ENCODE results near the gene MALAT1.
"Not testable (repeated sequence)": the region's sequence is repeated elsewhere in the genome, so short reads cannot be mapped to it uniquely, and the experiment has no call there.

The MALAT1 gene

DNA sequence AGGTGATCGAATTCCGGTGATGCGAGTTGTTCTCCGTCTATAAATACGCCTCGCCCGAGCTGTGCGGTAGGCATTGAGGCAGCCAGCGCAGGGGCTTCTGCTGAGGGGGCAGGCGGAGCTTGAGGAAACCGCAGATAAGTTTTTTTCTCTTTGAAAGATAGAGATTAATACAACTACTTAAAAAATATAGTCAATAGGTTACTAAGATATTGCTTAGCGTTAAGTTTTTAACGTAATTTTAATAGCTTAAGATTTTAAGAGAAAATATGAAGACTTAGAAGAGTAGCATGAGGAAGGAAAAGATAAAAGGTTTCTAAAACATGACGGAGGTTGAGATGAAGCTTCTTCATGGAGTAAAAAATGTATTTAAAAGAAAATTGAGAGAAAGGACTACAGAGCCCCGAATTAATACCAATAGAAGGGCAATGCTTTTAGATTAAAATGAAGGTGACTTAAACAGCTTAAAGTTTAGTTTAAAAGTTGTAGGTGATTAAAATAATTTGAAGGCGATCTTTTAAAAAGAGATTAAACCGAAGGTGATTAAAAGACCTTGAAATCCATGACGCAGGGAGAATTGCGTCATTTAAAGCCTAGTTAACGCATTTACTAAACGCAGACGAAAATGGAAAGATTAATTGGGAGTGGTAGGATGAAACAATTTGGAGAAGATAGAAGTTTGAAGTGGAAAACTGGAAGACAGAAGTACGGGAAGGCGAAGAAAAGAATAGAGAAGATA lies at the start of gene MALAT1:
TSS of gene MALAT1 (plus strand) at position 69 of the 736 bp plus-strand sequence.
- DNase-seq: peak; percentile 94

- not testable (repeated sequence) for DNase-seq
Observed at GRCh38 chr11:65451301-65451700, 47.5 kb upstream of the MALAT1 start.

DNA sequence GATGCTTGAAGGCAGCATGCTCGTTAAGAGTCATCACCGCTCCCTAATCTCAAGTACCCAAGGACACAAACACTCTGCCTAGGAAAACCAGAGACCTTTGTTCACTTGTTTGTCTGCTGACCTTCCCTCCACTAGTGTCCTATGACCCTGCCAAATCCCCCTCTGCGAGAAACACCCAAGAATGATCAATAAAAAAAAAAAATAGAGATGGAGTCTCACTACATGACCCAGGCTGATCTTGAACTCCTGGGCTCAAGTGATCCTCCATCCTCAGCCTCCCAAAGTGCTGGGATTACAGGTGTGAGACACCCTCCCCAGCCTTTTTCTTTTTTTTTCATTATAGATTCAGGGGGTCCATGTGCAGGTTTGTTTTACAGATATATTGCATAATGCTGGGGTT lies 46.6 kb upstream of the MALAT1 start:
- not testable (repeated sequence) for DNase-seq

DNA sequence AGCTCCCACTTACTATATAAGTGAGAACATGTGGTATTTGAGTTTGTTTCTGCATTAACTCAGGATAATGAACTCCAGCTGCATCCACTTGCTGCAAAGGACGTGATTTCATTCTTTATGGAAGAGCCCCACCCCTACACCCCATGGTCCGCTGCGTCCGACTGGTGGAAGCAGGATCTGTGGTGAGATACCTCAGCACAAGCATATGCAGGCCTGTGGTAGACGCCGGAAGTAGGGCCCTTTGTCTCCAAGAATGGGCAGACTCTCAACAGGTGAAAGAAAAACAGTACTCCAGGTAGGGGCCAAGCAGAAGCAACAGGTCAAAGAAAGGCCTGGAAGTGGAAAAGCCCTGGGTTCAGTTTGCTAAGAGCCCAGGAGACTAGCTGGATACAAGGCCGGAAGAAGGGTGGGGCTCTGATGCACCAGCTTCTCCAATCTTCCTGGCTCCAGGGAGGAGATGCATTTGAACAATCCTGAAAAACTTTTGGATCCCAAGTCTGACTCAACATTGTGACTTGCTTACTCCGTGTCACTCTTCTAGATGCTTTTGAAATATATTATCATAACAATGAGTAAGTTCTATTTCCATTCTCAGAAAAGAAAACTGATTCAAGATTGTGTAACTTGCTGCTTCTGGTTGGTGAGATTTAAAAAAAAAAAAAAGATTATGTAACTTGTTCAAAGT lies 45.9 kb upstream of the MALAT1 start:
- no peak for DNase-seq

- DNase-seq: no peak
Observed at GRCh38 chr11:65454311-65454695, 44.5 kb upstream of the MALAT1 start.

- DNase-seq: peak; percentile 80
Observed at GRCh38 chr11:65454696-65455456, 44.0 kb upstream of the MALAT1 start.

GRCh38 chr11:65456418-65456817 lies 42.4 kb upstream of the MALAT1 start:
- DNase-seq: no peak

DNA sequence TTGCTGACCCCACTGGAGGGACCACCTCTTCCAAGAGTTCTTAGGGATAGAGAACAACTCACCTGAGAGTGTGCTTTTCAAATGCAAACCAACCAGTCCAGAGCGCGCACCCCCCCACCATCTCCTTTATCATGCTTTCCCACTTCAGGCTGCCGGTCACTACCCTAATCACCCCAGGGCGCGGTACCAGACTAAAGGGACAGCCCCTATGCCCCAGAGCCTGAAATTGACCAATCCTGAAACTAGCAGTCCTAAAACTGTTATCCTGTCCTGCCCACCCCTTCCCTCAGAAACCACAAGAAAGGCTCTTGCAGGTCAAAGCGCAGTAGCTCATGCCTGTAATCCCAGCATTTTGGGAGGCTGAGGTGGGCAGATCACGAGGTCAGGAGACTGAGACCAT lies 39.3 kb upstream of the MALAT1 start:
- DNase-seq: no peak

GRCh38 chr11:65465471-65465870 lies 33.4 kb upstream of the MALAT1 start:
- not testable (repeated sequence) for DNase-seq

- DNase-seq: not testable (repeated sequence)
Observed at GRCh38 chr11:65467306-65467705, 31.5 kb upstream of the MALAT1 start.

- DNase-seq: peak; percentile 74
Observed at GRCh38 chr11:65468874-65469333, 29.9 kb upstream of the MALAT1 start.

GRCh38 chr11:65470433-65471049 lies 28.3 kb upstream of the MALAT1 start:
- DNase-seq: no peak

GRCh38 chr11:65471447-65471891 lies 27.4 kb upstream of the MALAT1 start:
- peak; percentile 15 for DNase-seq

DNA sequence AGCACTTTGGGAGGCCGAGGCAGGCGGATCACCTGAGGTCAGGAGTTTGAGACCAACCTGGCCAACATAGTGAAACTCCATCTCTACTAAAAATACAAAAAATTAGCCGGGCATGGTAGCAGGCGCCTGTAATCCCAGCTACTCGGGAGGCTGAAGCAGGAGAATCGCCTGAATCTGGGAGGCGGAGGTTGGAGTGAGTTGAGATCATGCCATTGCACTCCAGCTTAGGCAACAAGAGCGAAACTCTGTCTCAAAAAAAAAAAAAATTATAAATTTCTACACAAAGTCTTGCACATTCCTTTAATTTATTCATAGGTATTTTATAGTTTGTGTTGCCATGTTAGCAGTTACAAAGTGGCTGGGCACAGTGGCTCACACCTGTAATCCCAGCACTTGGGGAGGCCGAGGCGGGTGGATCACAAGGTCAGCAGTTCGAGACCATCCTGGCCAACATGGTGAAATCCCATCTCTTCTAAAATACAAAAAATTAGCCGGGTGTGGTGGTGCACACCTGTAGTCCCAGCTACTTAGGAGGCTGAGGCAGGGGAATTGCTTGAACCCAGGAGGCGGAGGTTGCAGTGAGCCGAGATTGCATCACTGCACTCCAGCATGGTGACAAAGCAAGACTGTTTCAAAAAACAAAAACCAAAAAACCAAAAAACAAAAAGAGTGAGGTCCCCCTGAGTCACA lies 26.1 kb upstream of the MALAT1 start:
- DNase-seq: not testable (repeated sequence)

GRCh38 chr11:65473278-65473860 lies 25.5 kb upstream of the MALAT1 start:
- DNase-seq: no peak

DNA sequence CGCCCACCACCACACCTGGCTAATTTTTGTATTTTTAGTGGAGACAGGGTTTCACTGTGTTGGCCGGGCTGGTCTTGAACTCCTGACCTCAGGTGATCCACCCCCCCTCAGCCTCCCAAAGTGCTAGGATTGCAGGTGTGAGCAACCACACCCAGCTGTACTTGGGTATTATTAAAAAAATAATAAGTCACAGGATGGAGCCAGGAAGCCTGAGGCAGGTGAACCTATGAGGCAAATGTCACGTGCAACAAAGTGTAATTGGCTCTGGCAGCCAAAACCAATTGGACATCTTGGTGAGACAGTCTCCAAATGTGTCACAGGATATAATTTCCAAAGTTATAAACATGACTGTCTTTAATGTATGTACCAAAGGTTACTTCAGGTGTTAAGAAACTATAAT lies 24.0 kb upstream of the MALAT1 start:
- no peak for DNase-seq

GRCh38 chr11:65476632-65477148 lies 22.2 kb upstream of the MALAT1 start:
- DNase-seq: no peak

GRCh38 chr11:65477149-65477965 lies 21.5 kb upstream of the MALAT1 start:
- DNase-seq: peak; percentile 91

- peak; percentile 39 for DNase-seq
Observed at GRCh38 chr11:65478388-65479183, 20.3 kb upstream of the MALAT1 start.
